Measurements from ENCODE around the gene CTNNA3.

Gene CTNNA3

GRCh38 chr10:67664942-67665341 lies 31.1 kb downstream of the CTNNA3 start:
- DNase-seq = peak; percentile 40

- DNase-seq = peak; percentile 64
These were observed 32.4 kb downstream of the CTNNA3 start for GRCh38 chr10:67663449-67664087.

GRCh38 chr10:67662415-67662814 lies 33.6 kb downstream of the CTNNA3 start:
- peak; percentile 31 for DNase-seq

GRCh38 chr10:67659497-67659896 lies 36.5 kb downstream of the CTNNA3 start:
- no peak for DNase-seq

GRCh38 chr10:67657775-67658174 lies 38.2 kb downstream of the CTNNA3 start:
- DNase-seq = peak; percentile 36

GRCh38 chr10:67650558-67650957 lies 45.4 kb downstream of the CTNNA3 start:
- DNase-seq = no peak

GRCh38 chr10:67648613-67649229 lies 47.3 kb downstream of the CTNNA3 start:
- DNase-seq = no peak

GRCh38 chr10:67630904-67631303 lies 65.1 kb downstream of the CTNNA3 start:
- DNase-seq = no peak

- no peak for DNase-seq
These were observed 66.5 kb downstream of the CTNNA3 start for GRCh38 chr10:67629461-67629971.

GRCh38 chr10:67622984-67623383 lies 73.0 kb downstream of the CTNNA3 start:
- no peak for DNase-seq

GRCh38 chr10:67622511-67622910 lies 73.5 kb downstream of the CTNNA3 start:
- DNase-seq = no peak

- no peak for DNase-seq
These were observed 74.2 kb downstream of the CTNNA3 start for GRCh38 chr10:67621834-67622233.

GRCh38 chr10:67618116-67618515 lies 77.9 kb downstream of the CTNNA3 start:
- DNase-seq = no peak

- DNase-seq = no peak
These were observed 83.1 kb downstream of the CTNNA3 start for GRCh38 chr10:67612577-67613537.

GRCh38 chr10:67612176-67612575 lies 83.8 kb downstream of the CTNNA3 start:
- no peak for DNase-seq

- no peak for DNase-seq
These were observed 85.8 kb downstream of the CTNNA3 start for GRCh38 chr10:67609996-67610793.

- no peak for DNase-seq
These were observed 88.0 kb downstream of the CTNNA3 start for GRCh38 chr10:67608001-67608400.

GRCh38 chr10:67607472-67607871 lies 88.5 kb downstream of the CTNNA3 start:
- no peak for DNase-seq

GRCh38 chr10:67606572-67606971 lies 89.4 kb downstream of the CTNNA3 start:
- no peak for DNase-seq

- DNase-seq = no peak
These were observed 92.3 kb downstream of the CTNNA3 start for GRCh38 chr10:67603701-67604100.

- no peak for DNase-seq
These were observed 92.9 kb downstream of the CTNNA3 start for GRCh38 chr10:67603086-67603485.

GRCh38 chr10:67602268-67602950 lies 93.6 kb downstream of the CTNNA3 start:
- DNase-seq = no peak
